ENCODE measurements around the gene NGRN.

NGRN gene

GRCh38 chr15:90265271-90266060 is at the start of gene NGRN:
Gene NGRN (plus strand): TSS chr15:90265672. CDS start chr15:90265713, 41 bp downstream.
- DNase-seq: peak; percentile 92

- no peak for DNase-seq
Observed at GRCh38 chr15:90217671-90218394, 47.6 kb upstream of the NGRN start.

GRCh38 chr15:90219421-90220141 is 45.9 kb upstream of the NGRN start:
- DNase-seq: peak; percentile 59

- no peak for DNase-seq
Observed at GRCh38 chr15:90221246-90221900, 44.1 kb upstream of the NGRN start.

- no peak for DNase-seq
Observed at GRCh38 chr15:90222547-90222946, 42.9 kb upstream of the NGRN start.

- DNase-seq: no peak
Observed at GRCh38 chr15:90223441-90224165, 41.9 kb upstream of the NGRN start.

GRCh38 chr15:90225047-90225446 is 40.4 kb upstream of the NGRN start:
- no peak for DNase-seq

- no peak for DNase-seq
Observed at GRCh38 chr15:90225504-90226234, 39.8 kb upstream of the NGRN start.

GRCh38 chr15:90227336-90227735 is 38.1 kb upstream of the NGRN start:
- DNase-seq: no peak

GRCh38 chr15:90227816-90228772 is 37.4 kb upstream of the NGRN start:
- no peak for DNase-seq

GRCh38 chr15:90228960-90229359 is 36.5 kb upstream of the NGRN start:
- DNase-seq: no peak

- DNase-seq: no peak
Observed at GRCh38 chr15:90230071-90230494, 35.4 kb upstream of the NGRN start.

- no peak for DNase-seq
Observed at GRCh38 chr15:90230610-90231009, 34.9 kb upstream of the NGRN start.

GRCh38 chr15:90231028-90232017 is 34.1 kb upstream of the NGRN start:
- DNase-seq: peak; percentile 70

GRCh38 chr15:90232196-90232595 is 33.3 kb upstream of the NGRN start:
- no peak for DNase-seq

GRCh38 chr15:90232941-90233386 is 32.5 kb upstream of the NGRN start:
- DNase-seq: no peak

- peak; percentile 97 for DNase-seq
Observed at GRCh38 chr15:90233387-90234095, 31.9 kb upstream of the NGRN start, which contains the start of gene CIB1. Gene CIB1 (minus strand): TSS chr15:90233941. CDS start chr15:90233885, 56 bp downstream.
